Measurements from ENCODE around the gene DUSP15.

Gene DUSP15

DNA sequence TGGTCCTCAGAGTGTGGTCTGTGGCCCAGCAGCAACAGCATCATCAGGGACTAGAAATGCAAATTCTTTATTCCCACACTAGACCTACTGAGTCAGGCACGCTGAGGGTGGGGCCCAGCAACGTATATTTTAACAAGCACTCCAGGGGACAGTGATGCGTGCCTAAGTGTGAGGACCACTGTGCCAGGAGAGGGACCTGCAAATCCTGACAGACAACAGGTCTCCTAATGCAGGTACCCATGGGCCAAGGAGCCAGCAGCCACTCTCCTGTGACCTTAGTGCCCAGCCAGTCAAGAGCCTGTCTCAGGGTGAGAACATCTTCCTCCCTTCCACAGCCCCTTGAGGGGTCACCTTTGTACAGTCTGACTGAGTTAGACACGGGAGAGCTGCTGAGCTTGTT, 59.1 kb downstream of the DUSP15 start:
- no peak for DNase-seq (ENCODE audit: low read depth)
- no peak overlapping the region for H3K4me3 ChIP-seq (ENCODE audit: low read depth, low read length)
